H9 (cell line): ENCODE data around the gene SCN1B. TPM values are rescaled to one million over a fixed set of nuclear protein-coding genes. Genes with fewer than 3 reads are reported as not detected.

Source experiments
- DNase-seq: peaks from one replicate; pipeline ENCODE4 v3.0.0-alpha.2; 2017
- H2AFZ ChIP-seq: one replicate; pipeline ENCODE4 v1.6.1; 2013; ENCODE audit warnings: mild to moderate bottlenecking, low read length, control low read depth, moderate library complexity
- H2AK5ac ChIP-seq: 2 replicates; pipeline ENCODE4 v1.6.1; 2013; ENCODE audit warnings: low read length, control low read depth, mixed read lengths; ENCODE audit not compliant: insufficient read length
- H2BK120ac ChIP-seq: one replicate; pipeline ENCODE4 v1.6.1; 2013; ENCODE audit warnings: low read depth, mild to moderate bottlenecking, low read length, control low read depth, inconsistent platforms; ENCODE audit not compliant: poor library complexity, severe bottlenecking
- H2BK12ac ChIP-seq: 2 replicates; pipeline ENCODE4 v1.6.1; 2013; ENCODE audit warnings: low read length, control low read depth, mixed read lengths, low read depth; ENCODE audit not compliant: insufficient read length
- H2BK15ac ChIP-seq: 2 replicates; pipeline ENCODE4 v1.6.1; 2013; ENCODE audit warnings: low read depth, low read length, control low read depth
- H2BK20ac ChIP-seq: one replicate; pipeline ENCODE4 v1.6.1; 2013; ENCODE audit warnings: low read depth, mild to moderate bottlenecking, low read length, control low read depth, inconsistent platforms; ENCODE audit not compliant: poor library complexity, severe bottlenecking
- H2BK5ac ChIP-seq: 2 replicates; pipeline ENCODE4 v1.6.1; 2013; ENCODE audit warnings: low read length, control low read depth, mixed read lengths; ENCODE audit not compliant: insufficient read length
- H3K14ac ChIP-seq: 2 replicates; pipeline ENCODE4 v1.6.1; 2013; ENCODE audit warnings: low read length, control low read depth; ENCODE audit not compliant: insufficient read depth
- H3K18ac ChIP-seq: 2 replicates; pipeline ENCODE4 v1.6.1; 2013; ENCODE audit warnings: low read depth, mild to moderate bottlenecking, mixed read lengths, low read length, control low read depth; ENCODE audit not compliant: insufficient read length
- H3K23ac ChIP-seq: 2 replicates; pipeline ENCODE4 v1.6.1; 2013; ENCODE audit warnings: low read length, control low read depth, mixed read lengths, low read depth; ENCODE audit not compliant: insufficient read length
- H3K23me2 ChIP-seq: 2 replicates; pipeline ENCODE4 v1.6.1; 2013; ENCODE audit warnings: low read depth, mild to moderate bottlenecking, mixed read lengths, low read length, control low read depth; ENCODE audit not compliant: insufficient read length, poor library complexity, severe bottlenecking
- H3K27ac ChIP-seq: 2 replicates; pipeline ENCODE4 v1.5.1; 2013; ENCODE audit warnings: low read length, control low read depth, mixed read lengths, low read depth; ENCODE audit not compliant: insufficient read length
- H3K27me3 ChIP-seq: 2 replicates; pipeline ENCODE4 v1.6.1; 2013; ENCODE audit warnings: low read length, control low read depth, inconsistent platforms; ENCODE audit not compliant: insufficient read depth
- H3K4ac ChIP-seq: 2 replicates; pipeline ENCODE4 v1.6.1; 2013; ENCODE audit warnings: low read depth, mild to moderate bottlenecking, control low read depth, inconsistent platforms, low read length, moderate library complexity
- H3K4me1 ChIP-seq: 2 replicates; pipeline ENCODE4 v1.6.1; 2013; ENCODE audit warnings: low read length, control low read depth, inconsistent platforms; ENCODE audit not compliant: insufficient read depth
- H3K4me2 ChIP-seq: 2 replicates; pipeline ENCODE4 v1.6.1; 2013; ENCODE audit warnings: low read length, control low read depth, mixed read lengths; ENCODE audit not compliant: insufficient read length, insufficient read depth
- H3K56ac ChIP-seq: 2 replicates; pipeline ENCODE4 v1.6.1; 2013; ENCODE audit warnings: low read depth, mild to moderate bottlenecking, mixed read lengths, low read length, control low read depth; ENCODE audit not compliant: insufficient read length
- H3K79me1 ChIP-seq: 2 replicates; pipeline ENCODE4 v1.6.1; 2013; ENCODE audit warnings: low read depth, mild to moderate bottlenecking, moderate library complexity, low read length, control low read depth, inconsistent platforms; ENCODE audit not compliant: insufficient read depth, poor library complexity, severe bottlenecking
- H3K79me2 ChIP-seq: 2 replicates; pipeline ENCODE4 v1.6.1; 2013; ENCODE audit warnings: low read length, control low read depth, inconsistent platforms; ENCODE audit not compliant: insufficient read depth
- H3K9ac ChIP-seq: 2 replicates; pipeline ENCODE4 v1.6.1; 2013; ENCODE audit warnings: low read length, control low read depth, mixed read lengths; ENCODE audit not compliant: insufficient read length; ENCODE audit errors: extremely low read depth
- H3K9me3 ChIP-seq: one replicate; pipeline ENCODE4 v1.6.1; 2013; ENCODE audit warnings: low read depth, low read length, inconsistent platforms; ENCODE audit not compliant: control insufficient read depth
- H3T11ph ChIP-seq: one replicate; pipeline ENCODE4 v1.6.1; 2013; ENCODE audit warnings: mild to moderate bottlenecking, low read length, control low read depth, inconsistent platforms
- H4K20me1 ChIP-seq: one replicate; pipeline ENCODE4 v1.6.1; 2013; ENCODE audit not compliant: control insufficient read depth, insufficient read length, insufficient read depth
- H4K5ac ChIP-seq: 2 replicates; pipeline ENCODE4 v1.6.1; 2013; ENCODE audit warnings: low read depth, mild to moderate bottlenecking, mixed read lengths, low read length, control low read depth; ENCODE audit not compliant: insufficient read length
- H4K8ac ChIP-seq: replicated peaks from 2 replicates; pipeline ENCODE4 v1.6.1; 2013; ENCODE audit warnings: low read length, control low read depth, mixed read lengths, low read depth; ENCODE audit not compliant: insufficient read length
- H4K91ac ChIP-seq: 2 replicates; pipeline ENCODE4 v1.6.1; 2013; ENCODE audit warnings: low read depth, mild to moderate bottlenecking, moderate library complexity, mixed read lengths, low read length, control low read depth; ENCODE audit not compliant: insufficient read length
- H3K27ac Mint-ChIP-seq, 3 experiments: 2 replicates in 2 of 3; 3 replicates in 1 of 3; pipeline ENCODE4 v1.8.0; 2020 to 2021; ENCODE audit warnings: mixed read lengths in 3 of 3, mild to moderate bottlenecking in 1 of 3, moderate library complexity in 1 of 3
- H3K27me3 Mint-ChIP-seq: 2 replicates; pipeline ENCODE4 v1.8.0; 2021; ENCODE audit warnings: low read depth, mild to moderate bottlenecking, moderate library complexity, mixed read lengths
- H3K36me3 Mint-ChIP-seq, 3 experiments: 2 replicates in 2 of 3; 3 replicates in 1 of 3; pipeline ENCODE4 v1.8.0; 2020 to 2021; ENCODE audit warnings: low read depth in 3 of 3, mixed read lengths in 3 of 3; ENCODE audit not compliant: insufficient read depth in 1 of 3
- H3K4me1 Mint-ChIP-seq, 2 experiments: 2 replicates each; pipeline ENCODE4 v1.8.0; 2020; ENCODE audit warnings: mixed read lengths in 2 of 2
- H3K4me3 Mint-ChIP-seq, 2 experiments: 2 replicates in 1 of 2; 3 replicates in 1 of 2; pipeline ENCODE4 v1.8.0; 2020 to 2021; ENCODE audit warnings: mild to moderate bottlenecking in 2 of 2, mixed read lengths in 2 of 2, moderate library complexity in 1 of 2
- H3K9me3 Mint-ChIP-seq, 2 experiments: 2 replicates in 1 of 2; 3 replicates in 1 of 2; pipeline ENCODE4 v1.8.0; 2020; ENCODE audit warnings: mild to moderate bottlenecking in 2 of 2, mixed read lengths in 2 of 2, moderate library complexity in 1 of 2
- WGBS: extraction: QIAGEN DNeasy Blood & Tissue Kit; methylation state at CpG from one replicate; pipeline ENCODE4 v1.1.7; 2013; ENCODE audit warnings: missing lambda C conversion rate, low lambda C conversion rate, mixed read lengths; ENCODE audit not compliant: insufficient read length; ENCODE audit errors: extremely low coverage; 5-methylcytosine and 5-hydroxymethylcytosine counted together
- total RNA-seq: library from RNA; stranded (reverse); gene quantifications from 2 replicates; pipeline ENCODE4 v1.2.1, GENCODE V29; 2021
- TF ChIP-seq, protein P1 (sequence below): fragments of 200-600 bp; sonication (generic); conservative IDR thresholded peaks from 3 replicates; pipeline ENCODE4 v1.8.0; 2021; ENCODE audit warnings: antibody characterized with exemption, mild to moderate bottlenecking

The SCN1B gene
- total RNA-seq, 1 experiment from 2014 or later, result 3.8 TPM

DNA sequence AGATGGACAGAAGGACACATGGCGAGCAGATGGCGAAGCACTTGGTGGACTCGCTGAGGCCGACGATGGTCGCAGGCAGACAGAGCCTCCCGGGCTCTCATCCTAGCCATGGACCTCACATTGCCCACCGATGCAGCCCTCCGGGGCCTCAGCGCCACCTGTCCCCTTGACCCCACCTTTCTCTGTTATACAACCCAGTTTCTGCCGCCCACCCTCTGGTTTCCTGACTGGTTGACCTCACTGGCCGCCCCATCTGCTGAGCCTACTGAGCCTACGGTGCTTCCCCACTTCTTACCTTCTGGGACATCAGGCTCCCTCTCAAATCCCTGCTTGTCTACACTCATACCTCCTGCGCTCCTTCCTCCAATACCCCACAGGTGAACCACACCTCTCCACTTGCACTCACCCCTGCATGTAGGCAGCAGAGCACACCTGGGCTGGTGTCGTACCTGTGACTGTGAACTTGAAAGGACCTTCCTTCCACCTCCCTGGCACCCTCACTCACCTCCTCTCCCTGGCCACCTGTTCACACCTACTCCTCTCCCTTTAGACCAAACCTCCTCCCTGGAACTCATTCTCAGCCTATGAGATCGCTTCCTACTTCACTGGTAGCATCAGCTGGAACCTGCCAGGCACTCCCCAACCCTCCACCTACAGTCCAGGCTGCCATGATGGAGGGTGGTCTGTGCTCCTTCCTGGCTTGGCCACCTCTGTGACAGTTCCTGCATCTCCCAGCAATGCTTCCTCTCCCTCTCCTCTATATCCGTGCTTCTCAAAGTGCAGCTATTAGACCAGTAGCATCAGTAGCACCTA, 47.3 kb downstream of the SCN1B start:
- peaks cover 9% of the 10 kb centered on the region for H3K27me3 Mint-ChIP-seq
- H3K4me1 Mint-ChIP-seq, result peaks cover 0 to 5% of the 10 kb centered on the region in 2 experiments; a peak in 2 of 4 replicates
- H3K27me3 ChIP-seq, result no peaks in the 10 kb centered on the region
- no peak overlapping the region for H3T11ph ChIP-seq
- H4K8ac ChIP-seq, result no peak overlapping the region
- H2AK5ac ChIP-seq, result no peak overlapping the region
- H3K56ac ChIP-seq, result no peak overlapping the region
- H4K91ac ChIP-seq, result no peak overlapping the region
- no CpG with 5 or more reads among the region's 17 CpGs for WGBS
- H2BK120ac ChIP-seq, result no peak overlapping the region
- H3K9me3 ChIP-seq, result no peaks in the 10 kb centered on the region
- DNase-seq, result no peak
- H3K23ac ChIP-seq, result no peak overlapping the region
- no peak overlapping the region for H2BK15ac ChIP-seq
- no peak overlapping the region for H2BK5ac ChIP-seq
- H3K4me2 ChIP-seq, result no peak overlapping the region
- no peak overlapping the region for H3K14ac ChIP-seq
- H3K36me3 Mint-ChIP-seq, result 0 out of 7 replicates have a peak, but pooled peaks cover 0 to 2% (median 0%) of the 10 kb centered on the region in 3 experiments
- H3K27ac ChIP-seq, result no peak overlapping the region
- no peaks in the 10 kb centered on the region for H3K4me1 ChIP-seq
- no peaks in the 10 kb centered on the region for H4K20me1 ChIP-seq
- H2BK12ac ChIP-seq, result no peak overlapping the region
- no peaks in the 10 kb centered on the region for H3K79me1 ChIP-seq
- no peak overlapping the region for H2BK20ac ChIP-seq
- H3K4ac ChIP-seq, result no peak overlapping the region
- TF ChIP-seq, protein P1, sequence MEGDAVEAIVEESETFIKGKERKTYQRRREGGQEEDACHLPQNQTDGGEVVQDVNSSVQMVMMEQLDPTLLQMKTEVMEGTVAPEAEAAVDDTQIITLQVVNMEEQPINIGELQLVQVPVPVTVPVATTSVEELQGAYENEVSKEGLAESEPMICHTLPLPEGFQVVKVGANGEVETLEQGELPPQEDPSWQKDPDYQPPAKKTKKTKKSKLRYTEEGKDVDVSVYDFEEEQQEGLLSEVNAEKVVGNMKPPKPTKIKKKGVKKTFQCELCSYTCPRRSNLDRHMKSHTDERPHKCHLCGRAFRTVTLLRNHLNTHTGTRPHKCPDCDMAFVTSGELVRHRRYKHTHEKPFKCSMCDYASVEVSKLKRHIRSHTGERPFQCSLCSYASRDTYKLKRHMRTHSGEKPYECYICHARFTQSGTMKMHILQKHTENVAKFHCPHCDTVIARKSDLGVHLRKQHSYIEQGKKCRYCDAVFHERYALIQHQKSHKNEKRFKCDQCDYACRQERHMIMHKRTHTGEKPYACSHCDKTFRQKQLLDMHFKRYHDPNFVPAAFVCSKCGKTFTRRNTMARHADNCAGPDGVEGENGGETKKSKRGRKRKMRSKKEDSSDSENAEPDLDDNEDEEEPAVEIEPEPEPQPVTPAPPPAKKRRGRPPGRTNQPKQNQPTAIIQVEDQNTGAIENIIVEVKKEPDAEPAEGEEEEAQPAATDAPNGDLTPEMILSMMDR, result no peak
- no peak overlapping the region; a peak in 2 of 7 replicates for H3K27ac Mint-ChIP-seq
- H4K5ac ChIP-seq, result no peak overlapping the region
- H3K9ac ChIP-seq, result no peak overlapping the region
- no peak overlapping the region for H3K18ac ChIP-seq
- no peaks in the 10 kb centered on the region for H3K79me2 ChIP-seq
- H3K4me3 Mint-ChIP-seq, result no peak overlapping the region
- H2AFZ ChIP-seq, result no peak overlapping the region
- no peaks in the 10 kb centered on the region for H3K23me2 ChIP-seq
- H3K9me3 Mint-ChIP-seq, result peaks cover 0 to 3% of the 10 kb centered on the region in 2 experiments; a peak in 4 of 5 replicates
